Measurements from ENCODE around the gene CDC14A.

Gene CDC14A

GRCh38 chr1:100557606-100557953 lies 205.3 kb downstream of the CDC14A start:
- TF ChIP-seq ZBTB7A (IDR thresholded peaks at IDR 0.05; ENCODE audit: low read depth): no peak
- TF ChIP-seq RAD21 (IDR thresholded peaks at IDR 0.05; ENCODE audit: low read depth): no peak
- no peak for TF ChIP-seq REST (IDR thresholded peaks at IDR 0.05; ENCODE audit: low read depth)
- TF ChIP-seq CEBPB (IDR thresholded peaks at IDR 0.05): no peak
- no peak for TF ChIP-seq TEAD4 (IDR thresholded peaks at IDR 0.05)
- TF ChIP-seq EP300 (IDR thresholded peaks at IDR 0.05; ENCODE audit: borderline replicate concordance): no peak
- TF ChIP-seq YY1 (IDR thresholded peaks at IDR 0.05; ENCODE audit: low read depth): no peak
- TF ChIP-seq TCF12 (IDR thresholded peaks at IDR 0.05; ENCODE audit: low read depth): no peak
- TF ChIP-seq MAX (IDR thresholded peaks at IDR 0.05): no peak
- no peak for TF ChIP-seq FOXM1 (IDR thresholded peaks at IDR 0.05; ENCODE audit: borderline replicate concordance, low read depth)
- TF ChIP-seq CREB1 (IDR thresholded peaks at IDR 0.05; ENCODE audit: low read depth): no peak
- TF ChIP-seq TAF1 (IDR thresholded peaks at IDR 0.05; ENCODE audit: low read depth): no peak
- no peak for TF ChIP-seq NFIC (IDR thresholded peaks at IDR 0.05)

- no peak for TF ChIP-seq USF1 (IDR thresholded peaks at IDR 0.05)
- TF ChIP-seq EP300 (IDR thresholded peaks at IDR 0.05; ENCODE audit: borderline replicate concordance): no peak
- no peak for TF ChIP-seq MAX (IDR thresholded peaks at IDR 0.05)
- no peak for TF ChIP-seq TAF1 (IDR thresholded peaks at IDR 0.05; ENCODE audit: low read depth)
- TF ChIP-seq EGR1 (IDR thresholded peaks at IDR 0.05): no peak
- TF ChIP-seq YY1 (IDR thresholded peaks at IDR 0.05; ENCODE audit: low read depth): no peak
- TF ChIP-seq TCF12 (IDR thresholded peaks at IDR 0.05; ENCODE audit: low read depth): no peak
- no peak for TF ChIP-seq FOXM1 (IDR thresholded peaks at IDR 0.05; ENCODE audit: borderline replicate concordance, low read depth)
- TF ChIP-seq RAD21 (IDR thresholded peaks at IDR 0.05; ENCODE audit: low read depth): no peak
- no peak for TF ChIP-seq REST (IDR thresholded peaks at IDR 0.05; ENCODE audit: low read depth)
Observed at GRCh38 chr1:100565533-100565932, 213.2 kb downstream of the CDC14A start.

- TF ChIP-seq ZBTB7A (IDR thresholded peaks at IDR 0.05; ENCODE audit: low read depth): no peak
- no peak for TF ChIP-seq MAX (IDR thresholded peaks at IDR 0.05)
- TF ChIP-seq CREB1 (IDR thresholded peaks at IDR 0.05; ENCODE audit: low read depth): no peak
- TF ChIP-seq TEAD4 (IDR thresholded peaks at IDR 0.05): no peak
Observed at GRCh38 chr1:100565937-100566699, 213.8 kb downstream of the CDC14A start.

- TF ChIP-seq FOXM1 (IDR thresholded peaks at IDR 0.05; ENCODE audit: borderline replicate concordance, low read depth) (no peak), YY1 (IDR thresholded peaks at IDR 0.05; ENCODE audit: low read depth) (no peak), RAD21 (IDR thresholded peaks at IDR 0.05; ENCODE audit: low read depth) (no peak), USF1 (IDR thresholded peaks at IDR 0.05) (no peak), NFIC (IDR thresholded peaks at IDR 0.05) (no peak), TCF12 (IDR thresholded peaks at IDR 0.05; ENCODE audit: low read depth) (no peak), EP300 (IDR thresholded peaks at IDR 0.05; ENCODE audit: borderline replicate concordance) (no peak), CEBPB (IDR thresholded peaks at IDR 0.05) (no peak), REST (IDR thresholded peaks at IDR 0.05; ENCODE audit: low read depth) (no peak), CREB1 (IDR thresholded peaks at IDR 0.05; ENCODE audit: low read depth) (no peak), EGR1 (IDR thresholded peaks at IDR 0.05) (no peak), ZBTB7A (IDR thresholded peaks at IDR 0.05; ENCODE audit: low read depth) (no peak)
Observed at GRCh38 chr1:100567062-100567461, 214.8 kb downstream of the CDC14A start.
